Transverse colon (tissue), 4 donors: Measurements from ENCODE around the gene PRIMA1. TPM values are rescaled to one million over a fixed set of nuclear protein-coding genes. Genes with fewer than 3 reads are reported as not detected.

ENCODE experiments used
- DNase-seq: peaks from one replicate; pipeline ENCODE4 v3.0.0-alpha.2; 2019
- H3K27ac ChIP-seq, 4 donors: fragments of 200-600 bp; sonication (generic); 2 replicates each; pipeline ENCODE4 v1.5.1; 2016 to 2018; ENCODE audit warnings: inconsistent platforms in 4 of 4
- H3K27me3 ChIP-seq: fragments of 200-600 bp; sonication (generic); 2 replicates; pipeline ENCODE4 v1.5.1; 2017; ENCODE audit warnings: inconsistent platforms
- H3K36me3 ChIP-seq, 4 donors: fragments of 200-600 bp; sonication (generic); 2 replicates each; pipeline ENCODE4 v1.5.1; 2017 to 2019; ENCODE audit warnings: inconsistent platforms in 4 of 4
- H3K4me1 ChIP-seq, 4 donors: fragments of 200-600 bp; sonication (generic); 2 replicates each; pipeline ENCODE4 v1.5.1; 2017 to 2020; ENCODE audit warnings: inconsistent platforms in 4 of 4
- H3K4me3 ChIP-seq, 4 donors: fragments of 200-600 bp; sonication (generic); 1 replicate in 1 of 4; 2 replicates in 3 of 4; pipeline versions ENCODE4 v1.5.1 to v1.6.1; 2017 to 2019; ENCODE audit warnings: inconsistent platforms in 4 of 4
- H3K9me3 ChIP-seq, 2 donors: fragments of 200-600 bp; sonication (generic); 2 replicates each; pipeline ENCODE4 v1.5.1; 2017 to 2019; ENCODE audit warnings: inconsistent platforms in 2 of 2
- CTCF ChIP-seq, 5 experiments: fragments of 200-600 bp in 3 of 5; fragments of 450-650 bp in 2 of 5; sonication (generic) in 3 of 5; IDR thresholded peaks; 1 replicate in 2 of 5; 2 replicates in 3 of 5; pipeline ENCODE4 v1.5.1; 2016 to 2017; ENCODE audit warnings: antibody characterized with exemption in 5 of 5, inconsistent platforms in 3 of 5, mild to moderate bottlenecking in 2 of 5, moderate library complexity in 1 of 5
- EP300 ChIP-seq: sonication (generic); formaldehyde crosslinking; IDR thresholded peaks from one replicate; pipeline ENCODE4 v1.6.1; 2017; ENCODE audit warnings: antibody characterized with exemption, low read depth
- POLR2A ChIP-seq: fragments of 450-650 bp; IDR thresholded peaks from one replicate; pipeline ENCODE4 v1.6.1; 2016; ENCODE audit warnings: antibody characterized with exemption, mild to moderate bottlenecking, moderate library complexity
- POLR2AphosphoS5 ChIP-seq, 3 donors: sonication (generic); formaldehyde crosslinking; IDR thresholded peaks; one replicate each; pipeline ENCODE4 v1.6.1; 2016; ENCODE audit warnings: antibody characterized with exemption in 3 of 3
- WGBS, 2 donors: methylation state at CpG; one replicate each; pipeline ENCODE4 v1.1.5; 2018; ENCODE audit warnings: low coverage in 1 of 2; 5-methylcytosine and 5-hydroxymethylcytosine counted together
- in situ Hi-C, 4 donors: fragments of 200-750 bp; cut with MboI; loops; one replicate each; pipeline versions ENCODE4 v1.15.0 to v1.15.1; 2017; ENCODE audit warnings: low sequenced_read_pairs in 3 of 4, low pct_ligation_motif_present in 1 of 4, low pct_unique_long_range_greater_than_20kb in 1 of 4
- intact Hi-C: fragments of 100-400 bp; cut with DNase I; formaldehyde crosslinking; loops from one replicate; pipeline ENCODE4 v1.15.1; 2023; ENCODE audit warnings: low total_unique reads
- total RNA-seq, 4 donors: library from RNA; depleted of rRNA; stranded (reverse); fragments of >200 nt; gene quantifications; one replicate each; pipeline ENCODE4 v1.1.0, GENCODE V29; 2016

PRIMA1 gene, protein sequence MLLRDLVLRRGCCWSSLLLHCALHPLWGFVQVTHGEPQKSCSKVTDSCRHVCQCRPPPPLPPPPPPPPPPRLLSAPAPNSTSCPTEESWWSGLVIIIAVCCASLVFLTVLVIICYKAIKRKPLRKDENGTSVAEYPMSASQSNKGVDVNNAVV
- total RNA-seq = 1 to 10 TPM; 3.0 to 8.2 (median 4.8) TPM

- Histone ChIP-seq H3K27me3 (peaks cover 33% of the 10 kb centered on the region), H3K4me3 (peak within 1 kb of the TSS; percentile 34 to 63 (median 52)), H3K9me3 (no peaks in the 10 kb centered on the region), H3K36me3 (no peaks in the 10 kb centered on the region), H3K4me1 (peaks cover 6 to 14% (median 10%) of the 10 kb centered on the region in 4 donors), H3K27ac (peak within 1 kb of the TSS; percentile 78 to 92 (median 84))
- intact Hi-C loops = loop anchor here (2.0 kb wide), 1 partner anchor 133 kb away; no protein-coding TSS in a partner anchor
- in situ Hi-C loops = no loop called here
- TF ChIP-seq EP300 = no peak
- no peak for TF ChIP-seq POLR2AphosphoS5 (IDR thresholded peaks at IDR 0.05)
- no peak for TF ChIP-seq POLR2A
- no peak for TF ChIP-seq CTCF (IDR thresholded peaks at IDR 0.05)
- 5% methylated on average over 23 of the region's 24 CpGs; no CpG with 5 or more reads in 1 of the 2 donors for WGBS, 2 donors
- no peak for DNase-seq
These were observed at the start of gene PRIMA1 for GRCh38 chr14:93788293-93788542. Gene PRIMA1 (minus strand): TSS chr14:93788485. CDS start chr14:93787718, 767 bp downstream.

- H3K27ac ChIP-seq = no peak overlapping the region
- intact Hi-C loops (no loop called here), in situ Hi-C loops (no loop called here)
- no peak for DNase-seq
- WGBS, 2 donors = 81% methylated on average over 9 of the region's 9 CpGs; no CpG with 5 or more reads in 1 of the 2 donors
- H3K4me3 ChIP-seq = no peak overlapping the region
- H3K4me1 ChIP-seq = no peaks in the 10 kb centered on the region
- H3K27me3 ChIP-seq = no peaks in the 10 kb centered on the region
- TF ChIP-seq POLR2A (no peak), CTCF (IDR thresholded peaks at IDR 0.05) (no peak), POLR2AphosphoS5 (IDR thresholded peaks at IDR 0.05) (no peak), EP300 (no peak)
- H3K36me3 ChIP-seq = no peaks in the 10 kb centered on the region
- no peaks in the 10 kb centered on the region for H3K9me3 ChIP-seq
These were observed 46.5 kb upstream of the PRIMA1 start for GRCh38 chr14:93834699-93835371.

DNA sequence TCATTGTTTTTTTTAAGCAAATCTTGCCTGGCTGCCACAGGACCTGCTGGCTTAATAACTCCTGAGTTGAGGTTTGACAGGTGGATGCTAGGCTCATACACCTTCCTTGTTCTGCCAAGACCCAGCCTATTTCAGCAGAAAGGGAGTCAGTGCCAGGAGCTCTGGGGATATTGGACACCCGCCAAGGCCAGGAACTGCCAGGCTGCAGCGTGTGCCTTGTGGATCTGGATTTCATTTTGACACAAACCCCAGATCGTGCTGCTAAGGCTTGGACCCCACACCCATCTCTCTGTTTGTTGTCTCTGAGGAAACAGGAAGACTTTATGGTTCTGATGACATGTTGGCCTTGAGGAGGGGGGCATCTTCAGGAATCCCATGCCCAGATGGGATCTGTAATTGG, 44.4 kb upstream of the PRIMA1 start:
- whole genome bisulfite sequencing, 2 donors = 42% methylated on average over 2 of the region's 3 CpGs; no CpG with 5 or more reads in 1 of the 2 donors
- in situ Hi-C loops = no loop called here
- H3K9me3 ChIP-seq = no peaks in the 10 kb centered on the region
- no peak overlapping the region for H3K27ac ChIP-seq
- no peak for TF ChIP-seq POLR2AphosphoS5 (IDR thresholded peaks at IDR 0.05)
- TF ChIP-seq CTCF (IDR thresholded peaks at IDR 0.05) = no peak
- no peak for TF ChIP-seq POLR2A
- no peak for TF ChIP-seq EP300
- intact Hi-C loops = no loop called here
- H3K27me3 ChIP-seq = no peaks in the 10 kb centered on the region
- no peaks in the 10 kb centered on the region for H3K36me3 ChIP-seq
- no peak overlapping the region for H3K4me3 ChIP-seq
- DNase-seq = no peak
- H3K4me1 ChIP-seq = no peaks in the 10 kb centered on the region

- no peak overlapping the region for H3K4me3 ChIP-seq
- in situ Hi-C loops (no loop called here), intact Hi-C loops (no loop called here)
- WGBS, 2 donors = 20 to 65% methylated on average over 1 to 3 of the region's 3 CpGs
- TF ChIP-seq CTCF (IDR thresholded peaks at IDR 0.05) (no peak), POLR2AphosphoS5 (IDR thresholded peaks at IDR 0.05) (no peak), POLR2A (no peak), EP300 (no peak)
- no peaks in the 10 kb centered on the region for H3K27me3 ChIP-seq
- no peak overlapping the region for H3K27ac ChIP-seq
- H3K36me3 ChIP-seq = no peaks in the 10 kb centered on the region
- H3K9me3 ChIP-seq = no peaks in the 10 kb centered on the region
- no peaks in the 10 kb centered on the region for H3K4me1 ChIP-seq
- no peak for DNase-seq
These were observed 43.8 kb upstream of the PRIMA1 start for GRCh38 chr14:93832081-93832480.
